HEK293 (cell line): ENCODE data around the gene COP1.

Source experiments
- CTCF ChIA-PET: fragments of 350-600 bp; formaldehyde crosslinking; extraction: SDS; loops from one replicate; lab custom pipeline; 2021; ENCODE audit warnings: antibody characterized with exemption; lab: Yijun Ruan, JAX
- POLR2A ChIA-PET: fragments of 300-600 bp; formaldehyde crosslinking; extraction: SDS; loops from one replicate; lab custom pipeline; 2020; ENCODE audit warnings: antibody characterized with exemption, inconsistent platforms; lab: Yijun Ruan, JAX
- H3K27ac ChIP-seq: fragments of 200-500 bp; sonication (Bioruptor generic); 2 replicates; pipeline ENCODE4 v1.5.1; 2014; ENCODE audit warnings: low read depth, low read length, control low read depth, inconsistent platforms; ENCODE audit errors: extremely low read depth
- H3K36me3 ChIP-seq, 2 experiments: fragments of 200-500 bp in 1 of 2; sonication (Bioruptor generic) in 1 of 2; 1 replicate in 1 of 2; 2 replicates in 1 of 2; pipeline ENCODE4 v1.5.1; 2014 to 2017; ENCODE audit warnings: inconsistent platforms in 2 of 2, low read length in 2 of 2; ENCODE audit not compliant: control insufficient read depth in 2 of 2, insufficient read depth in 1 of 2
- H3K4me1 ChIP-seq: fragments of 200-500 bp; sonication (Bioruptor generic); 2 replicates; pipeline ENCODE4 v1.5.1; 2014; ENCODE audit warnings: mild to moderate bottlenecking, low read length, inconsistent platforms; ENCODE audit not compliant: control insufficient read depth, insufficient read depth
- H3K4me3 ChIP-seq: 2 replicates; pipeline ENCODE4 v1.5.1; 2011; ENCODE audit warnings: low read depth, mild to moderate bottlenecking, control low read depth, low read length, moderate library complexity
- H3K9me3 ChIP-seq: fragments of 200-500 bp; sonication (Bioruptor generic); 2 replicates; pipeline ENCODE4 v1.5.1; 2014; ENCODE audit warnings: low read depth, low read length, inconsistent platforms; ENCODE audit not compliant: control insufficient read depth, insufficient read depth
- BCL6B ChIP-seq: fragments of 450-650 bp; formaldehyde crosslinking; IDR thresholded peaks from 2 replicates; pipeline ENCODE4 v1.5.1; 2017; ENCODE audit warnings: missing biosample characterization, missing genetic modification characterization
- FEZF1 ChIP-seq: fragments of 450-650 bp; formaldehyde crosslinking; IDR thresholded peaks from 2 replicates; pipeline ENCODE4 v1.5.1; 2016; ENCODE audit warnings: missing biosample characterization, missing genetic modification characterization
- GLIS1 ChIP-seq: fragments of 450-650 bp; formaldehyde crosslinking; IDR thresholded peaks from 2 replicates; pipeline ENCODE4 v1.5.1; 2016; ENCODE audit warnings: missing biosample characterization, missing genetic modification characterization
- GLIS2 ChIP-seq: fragments of 450-650 bp; formaldehyde crosslinking; IDR thresholded peaks from 2 replicates; pipeline ENCODE4 v1.5.1; 2016; ENCODE audit warnings: missing biosample characterization, missing genetic modification characterization
- HOXA7 ChIP-seq: sonication (generic); formaldehyde crosslinking; IDR thresholded peaks from 2 replicates; pipeline ENCODE4 v1.8.1; 2022; ENCODE audit warnings: missing genetic modification reagents, borderline replicate concordance
- SP3 ChIP-seq: fragments of 450-650 bp; formaldehyde crosslinking; IDR thresholded peaks from 2 replicates; pipeline ENCODE4 v1.5.1; 2016; ENCODE audit warnings: missing biosample characterization, missing genetic modification characterization
- ZBTB11 ChIP-seq: fragments of 450-650 bp; formaldehyde crosslinking; conservative IDR thresholded peaks from 2 replicates; pipeline ENCODE4 v1.5.1; 2016; ENCODE audit warnings: low read depth, missing biosample characterization, missing genetic modification characterization
- ZFP69B ChIP-seq: fragments of 450-650 bp; formaldehyde crosslinking; IDR thresholded peaks from 2 replicates; pipeline ENCODE4 v1.5.1; 2016; ENCODE audit warnings: missing biosample characterization, missing genetic modification characterization
- ZNF146 ChIP-seq: fragments of 450-650 bp; formaldehyde crosslinking; IDR thresholded peaks from 2 replicates; pipeline ENCODE4 v1.5.1; 2016; ENCODE audit warnings: missing biosample characterization, missing genetic modification characterization
- ZNF169 ChIP-seq: fragments of 450-650 bp; formaldehyde crosslinking; IDR thresholded peaks from 2 replicates; pipeline ENCODE4 v1.5.1; 2016; ENCODE audit warnings: missing biosample characterization, missing genetic modification characterization
- ZNF175 ChIP-seq: fragments of 450-650 bp; formaldehyde crosslinking; IDR thresholded peaks from 2 replicates; pipeline ENCODE4 v1.5.1; 2016; ENCODE audit warnings: missing biosample characterization, missing genetic modification characterization
- ZNF24 ChIP-seq: fragments of 450-650 bp; formaldehyde crosslinking; IDR thresholded peaks from 2 replicates; pipeline ENCODE4 v1.5.1; 2016; ENCODE audit warnings: missing biosample characterization, missing genetic modification characterization
- ZNF37A ChIP-seq: fragments of 450-650 bp; IDR thresholded peaks from 2 replicates; pipeline ENCODE4 v1.5.1; 2018; ENCODE audit warnings: missing biosample characterization, missing genetic modification characterization
- ZNF544 ChIP-seq: fragments of 450-650 bp; formaldehyde crosslinking; IDR thresholded peaks from 2 replicates; pipeline ENCODE4 v1.5.0; 2017; ENCODE audit warnings: missing biosample characterization, missing genetic modification characterization
- ZNF785 ChIP-seq: fragments of 450-650 bp; formaldehyde crosslinking; IDR thresholded peaks from 2 replicates; pipeline ENCODE4 v1.5.1; 2016; ENCODE audit warnings: missing biosample characterization, missing genetic modification characterization
- TF ChIP-seq, protein P1 (sequence below): fragments of 450-650 bp; formaldehyde crosslinking; IDR thresholded peaks from 2 replicates; pipeline ENCODE4 v1.5.1; 2016; ENCODE audit warnings: missing biosample characterization, missing genetic modification characterization
- TF ChIP-seq, protein P2 (sequence below): fragments of 450-650 bp; formaldehyde crosslinking; IDR thresholded peaks from 2 replicates; pipeline ENCODE4 v1.5.1; 2017; ENCODE audit warnings: missing biosample characterization, missing genetic modification characterization
- TF ChIP-seq, protein P3 (sequence below): fragments of 450-650 bp; formaldehyde crosslinking; IDR thresholded peaks from 2 replicates; pipeline ENCODE4 v1.5.1; 2016; ENCODE audit warnings: missing biosample characterization, missing genetic modification characterization
- TF ChIP-seq, protein P4 (sequence below): fragments of 450-650 bp; formaldehyde crosslinking; IDR thresholded peaks from 2 replicates; pipeline ENCODE4 v1.5.0; 2017; ENCODE audit warnings: missing biosample characterization, missing genetic modification characterization, borderline replicate concordance

The COP1 gene

DNA sequence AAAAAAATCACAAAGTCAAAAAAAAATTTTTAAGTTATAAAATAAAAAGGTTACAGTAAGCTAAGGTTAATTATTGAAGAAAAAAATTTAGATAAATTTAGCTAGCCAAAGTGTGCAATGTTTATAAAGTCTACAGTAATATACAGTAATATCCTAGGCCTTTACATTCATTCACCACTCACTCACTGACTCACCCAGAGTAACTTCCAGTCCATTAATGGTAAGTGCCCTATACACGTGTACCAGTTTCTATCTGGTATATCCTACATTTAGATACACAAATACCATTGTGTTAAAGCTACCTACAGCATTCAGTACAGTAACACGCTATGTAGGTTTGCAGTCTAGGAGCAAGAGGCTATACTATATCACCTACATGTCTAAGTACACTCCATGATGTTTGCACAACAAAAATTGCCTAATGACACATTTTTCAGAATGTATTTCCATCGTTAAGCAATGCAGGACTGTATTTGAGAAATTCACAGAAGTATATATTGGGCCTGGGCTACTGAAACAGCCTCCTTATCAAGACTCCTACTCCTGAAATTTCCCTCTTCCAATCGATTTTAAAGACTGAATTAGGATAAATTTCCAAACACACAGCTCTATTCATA is 155.1 kb downstream of the COP1 start (continued):
- TF ChIP-seq, protein P1, sequence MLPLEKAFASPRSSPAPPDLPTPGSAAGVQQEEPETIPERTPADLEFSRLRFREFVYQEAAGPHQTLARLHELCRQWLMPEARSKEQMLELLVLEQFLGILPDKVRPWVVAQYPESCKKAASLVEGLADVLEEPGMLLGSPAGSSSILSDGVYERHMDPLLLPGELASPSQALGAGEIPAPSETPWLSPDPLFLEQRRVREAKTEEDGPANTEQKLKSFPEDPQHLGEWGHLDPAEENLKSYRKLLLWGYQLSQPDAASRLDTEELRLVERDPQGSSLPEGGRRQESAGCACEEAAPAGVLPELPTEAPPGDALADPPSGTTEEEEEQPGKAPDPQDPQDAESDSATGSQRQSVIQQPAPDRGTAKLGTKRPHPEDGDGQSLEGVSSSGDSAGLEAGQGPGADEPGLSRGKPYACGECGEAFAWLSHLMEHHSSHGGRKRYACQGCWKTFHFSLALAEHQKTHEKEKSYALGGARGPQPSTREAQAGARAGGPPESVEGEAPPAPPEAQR, result no peak
- TF ChIP-seq ZBTB11 (tag by site-specific recombination) (no peak), ZNF785 (tag by site-specific recombination) (no peak), ZNF544 (tag by site-specific recombination) (no peak), HOXA7 (CRISPR knock-in tag) (no peak), ZNF175 (tag by site-specific recombination) (no peak), BCL6B (no peak), SP3 (tag by site-specific recombination) (no peak), ZNF169 (no peak), ZNF146 (tag by site-specific recombination) (no peak)
- TF ChIP-seq, all 188 proteins: peak for 0

DNA sequence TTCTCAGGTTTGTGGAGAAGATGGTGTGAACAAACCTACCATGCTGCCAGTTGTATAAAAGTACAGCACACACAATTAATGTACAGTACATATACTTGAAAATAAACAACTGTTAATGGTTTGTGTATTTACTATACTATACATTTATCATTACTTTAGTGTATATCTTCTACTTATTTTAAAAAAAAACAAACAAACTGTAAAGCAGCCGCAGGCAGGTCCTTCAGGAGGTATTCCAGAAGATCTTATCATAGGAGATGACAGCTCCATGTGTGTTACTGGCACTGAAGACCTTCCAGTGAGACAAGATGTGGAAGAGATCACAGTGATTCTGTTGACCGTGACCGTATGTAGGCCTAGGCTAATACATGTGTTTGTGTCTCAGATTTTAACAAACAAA is 155.7 kb downstream of the COP1 start:
- POLR2A ChIA-PET, result no interaction called here
- H3K4me3 ChIP-seq, result no peak overlapping the region
- H3K4me1 ChIP-seq, result 0 out of 2 replicates have a peak, but pooled peaks cover 5% of the 10 kb centered on the region
- no peaks in the 10 kb centered on the region for H3K9me3 ChIP-seq
- H3K36me3 ChIP-seq, result no peaks in the 10 kb centered on the region
- CTCF ChIA-PET, result interaction anchor here (0.7 kb wide), 1 partner anchor 42 kb away, joined by 3 read pairs; no protein-coding TSS in a partner anchor
- no peak overlapping the region for H3K27ac ChIP-seq
- no peak for TF ChIP-seq ZNF24
- TF ChIP-seq, protein P2, sequence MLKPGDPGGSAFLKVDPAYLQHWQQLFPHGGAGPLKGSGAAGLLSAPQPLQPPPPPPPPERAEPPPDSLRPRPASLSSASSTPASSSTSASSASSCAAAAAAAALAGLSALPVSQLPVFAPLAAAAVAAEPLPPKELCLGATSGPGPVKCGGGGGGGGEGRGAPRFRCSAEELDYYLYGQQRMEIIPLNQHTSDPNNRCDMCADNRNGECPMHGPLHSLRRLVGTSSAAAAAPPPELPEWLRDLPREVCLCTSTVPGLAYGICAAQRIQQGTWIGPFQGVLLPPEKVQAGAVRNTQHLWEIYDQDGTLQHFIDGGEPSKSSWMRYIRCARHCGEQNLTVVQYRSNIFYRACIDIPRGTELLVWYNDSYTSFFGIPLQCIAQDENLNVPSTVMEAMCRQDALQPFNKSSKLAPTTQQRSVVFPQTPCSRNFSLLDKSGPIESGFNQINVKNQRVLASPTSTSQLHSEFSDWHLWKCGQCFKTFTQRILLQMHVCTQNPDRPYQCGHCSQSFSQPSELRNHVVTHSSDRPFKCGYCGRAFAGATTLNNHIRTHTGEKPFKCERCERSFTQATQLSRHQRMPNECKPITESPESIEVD, result peak; percentile 58
- TF ChIP-seq FEZF1, result peak; percentile 53
- TF ChIP-seq ZNF146 (tag by site-specific recombination), result no peak
- TF ChIP-seq ZNF175 (tag by site-specific recombination), result no peak
- TF ChIP-seq, protein P3, sequence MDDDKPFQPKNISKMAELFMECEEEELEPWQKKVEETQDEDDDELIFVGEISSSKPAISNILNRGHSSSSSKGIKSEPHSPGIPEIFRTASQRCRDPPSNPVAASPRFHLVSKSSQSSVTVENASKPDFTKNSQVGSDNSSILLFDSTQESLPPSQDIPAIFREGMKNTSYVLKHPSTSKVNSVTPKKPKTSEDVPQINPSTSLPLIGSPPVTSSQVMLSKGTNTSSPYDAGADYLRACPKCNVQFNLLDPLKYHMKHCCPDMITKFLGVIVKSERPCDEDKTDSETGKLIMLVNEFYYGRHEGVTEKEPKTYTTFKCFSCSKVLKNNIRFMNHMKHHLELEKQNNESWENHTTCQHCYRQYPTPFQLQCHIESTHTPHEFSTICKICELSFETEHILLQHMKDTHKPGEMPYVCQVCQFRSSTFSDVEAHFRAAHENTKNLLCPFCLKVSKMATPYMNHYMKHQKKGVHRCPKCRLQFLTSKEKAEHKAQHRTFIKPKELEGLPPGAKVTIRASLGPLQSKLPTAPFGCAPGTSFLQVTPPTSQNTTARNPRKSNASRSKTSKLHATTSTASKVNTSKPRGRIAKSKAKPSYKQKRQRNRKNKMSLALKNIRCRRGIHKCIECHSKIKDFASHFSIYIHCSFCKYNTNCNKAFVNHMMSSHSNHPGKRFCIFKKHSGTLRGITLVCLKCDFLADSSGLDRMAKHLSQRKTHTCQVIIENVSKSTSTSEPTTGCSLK (tag by site-specific recombination), result no peak
- no peak for TF ChIP-seq ZFP69B (tag by site-specific recombination)
- no peak for TF ChIP-seq ZNF37A (tag by site-specific recombination)
- no peak for TF ChIP-seq ZBTB11 (tag by site-specific recombination)
- TF ChIP-seq, protein P4, sequence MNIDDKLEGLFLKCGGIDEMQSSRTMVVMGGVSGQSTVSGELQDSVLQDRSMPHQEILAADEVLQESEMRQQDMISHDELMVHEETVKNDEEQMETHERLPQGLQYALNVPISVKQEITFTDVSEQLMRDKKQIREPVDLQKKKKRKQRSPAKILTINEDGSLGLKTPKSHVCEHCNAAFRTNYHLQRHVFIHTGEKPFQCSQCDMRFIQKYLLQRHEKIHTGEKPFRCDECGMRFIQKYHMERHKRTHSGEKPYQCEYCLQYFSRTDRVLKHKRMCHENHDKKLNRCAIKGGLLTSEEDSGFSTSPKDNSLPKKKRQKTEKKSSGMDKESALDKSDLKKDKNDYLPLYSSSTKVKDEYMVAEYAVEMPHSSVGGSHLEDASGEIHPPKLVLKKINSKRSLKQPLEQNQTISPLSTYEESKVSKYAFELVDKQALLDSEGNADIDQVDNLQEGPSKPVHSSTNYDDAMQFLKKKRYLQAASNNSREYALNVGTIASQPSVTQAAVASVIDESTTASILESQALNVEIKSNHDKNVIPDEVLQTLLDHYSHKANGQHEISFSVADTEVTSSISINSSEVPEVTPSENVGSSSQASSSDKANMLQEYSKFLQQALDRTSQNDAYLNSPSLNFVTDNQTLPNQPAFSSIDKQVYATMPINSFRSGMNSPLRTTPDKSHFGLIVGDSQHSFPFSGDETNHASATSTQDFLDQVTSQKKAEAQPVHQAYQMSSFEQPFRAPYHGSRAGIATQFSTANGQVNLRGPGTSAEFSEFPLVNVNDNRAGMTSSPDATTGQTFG (tag by site-specific recombination), result no peak
- no peak for TF ChIP-seq GLIS1 (tag by site-specific recombination)
- TF ChIP-seq GLIS2 (tag by site-specific recombination), result no peak
